GM11168 (cell line): ENCODE results near the gene ARID5B.
"Not testable (repeated sequence)": the region's sequence is repeated elsewhere in the genome, so short reads cannot be mapped to it uniquely, and the experiment has no call there.

Source experiments
- in situ Hi-C: fragments of 300-500 bp; cut with MboI; formaldehyde crosslinking; loops from one replicate; pipeline ENCODE4 v1.12.0; 2022; ENCODE audit warnings: low sequenced_read_pairs; ENCODE audit not compliant: unreplicated experiment

ARID5B gene

GRCh38 chr10:61900829-61901792, at the start of gene ARID5B:
TSS of gene ARID5B (plus strand) at chr10:61901699. CDS start at chr10:61901710, 11 bp downstream.
- in situ Hi-C loops = loop anchor here (5.0 to 10.0 kb wide), 2 partner anchors 36 to 124 kb away; no protein-coding TSS in a partner anchor

GRCh38 chr10:61852261-61852660, 49.2 kb upstream of the ARID5B start:
- in situ Hi-C loops = no loop called here

GRCh38 chr10:61855771-61856170, 45.7 kb upstream of the ARID5B start:
- in situ Hi-C loops = no loop called here

- in situ Hi-C loops = no loop called here
These were observed 43.8 kb upstream of the ARID5B start for GRCh38 chr10:61857746-61858145.

- in situ Hi-C loops = no loop called here
These were observed 41.7 kb upstream of the ARID5B start for GRCh38 chr10:61859786-61860185.

- in situ Hi-C loops = no loop called here
These were observed 40.3 kb upstream of the ARID5B start for GRCh38 chr10:61860964-61861758.

- in situ Hi-C loops = no loop called here
These were observed 37.5 kb upstream of the ARID5B start for GRCh38 chr10:61863981-61864380.

- in situ Hi-C loops = no loop called here
These were observed 34.7 kb upstream of the ARID5B start for GRCh38 chr10:61866700-61867368.

GRCh38 chr10:61867374-61867773, 34.1 kb upstream of the ARID5B start:
- in situ Hi-C loops = not testable (repeated sequence)

- in situ Hi-C loops = not testable (repeated sequence)
These were observed 33.7 kb upstream of the ARID5B start for GRCh38 chr10:61867817-61868216.

GRCh38 chr10:61869041-61869675, 32.3 kb upstream of the ARID5B start:
- in situ Hi-C loops = no loop called here

- in situ Hi-C loops = no loop called here
These were observed 31.5 kb upstream of the ARID5B start for GRCh38 chr10:61869774-61870525.

GRCh38 chr10:61870526-61870895, 31.0 kb upstream of the ARID5B start:
- in situ Hi-C loops = no loop called here

GRCh38 chr10:61871487-61871886, 30.0 kb upstream of the ARID5B start:
- in situ Hi-C loops = no loop called here

GRCh38 chr10:61877887-61878739, 23.4 kb upstream of the ARID5B start:
- in situ Hi-C loops = no loop called here

GRCh38 chr10:61878740-61879068, 22.8 kb upstream of the ARID5B start:
- in situ Hi-C loops = no loop called here

- in situ Hi-C loops = no loop called here
These were observed 18.7 kb upstream of the ARID5B start for GRCh38 chr10:61882621-61883370.
